SU-DHL-6 (cell line): ENCODE data around the gene FTL.

Experiments
- H2AFZ ChIP-seq: fragments of 200-600 bp; sonication (generic); 2 replicates; pipeline ENCODE4 v1.6.1; 2014; ENCODE audit warnings: low read depth, mild to moderate bottlenecking, moderate library complexity, mixed read lengths, antibody characterized with exemption, low read length; ENCODE audit not compliant: severe bottlenecking
- H3F3A ChIP-seq: fragments of 200-600 bp; shearing (Covaris generic); 2 replicates; pipeline ENCODE4 v1.6.0; 2016; ENCODE audit warnings: antibody characterized with exemption, mild to moderate bottlenecking; ENCODE audit not compliant: insufficient read depth
- H3K27ac ChIP-seq: fragments of 200-600 bp; sonication (generic); 2 replicates; pipeline ENCODE4 v1.5.1; 2016; ENCODE audit warnings: low read depth, mild to moderate bottlenecking, low read length, moderate library complexity, mixed read lengths
- H3K27me3 ChIP-seq: fragments of 200-600 bp; sonication (generic), shearing (Covaris generic); 2 replicates; pipeline ENCODE4 v1.6.0; 2014; ENCODE audit warnings: mild to moderate bottlenecking, low read length
- H3K36me3 ChIP-seq: fragments of 200-600 bp; sonication (generic); 2 replicates; pipeline ENCODE4 v1.6.1; 2014; ENCODE audit warnings: mild to moderate bottlenecking, low read length, mixed read lengths
- H3K4me2 ChIP-seq: fragments of 300-600, 200-600 bp; shearing (Covaris generic), sonication (generic); 2 replicates; pipeline ENCODE4 v1.6.0; 2014; ENCODE audit warnings: low read length, low read depth, mild to moderate bottlenecking; ENCODE audit not compliant: poor library complexity, severe bottlenecking
- H3K4me3 ChIP-seq: fragments of 200-600 bp; sonication (generic); 2 replicates; pipeline ENCODE4 v1.5.1; 2014; ENCODE audit warnings: antibody characterized with exemption, low read length, mild to moderate bottlenecking, mixed read lengths; ENCODE audit not compliant: insufficient read depth, poor library complexity, severe bottlenecking
- H3K79me2 ChIP-seq: fragments of 200-600 bp; sonication (generic); 2 replicates; pipeline ENCODE4 v1.6.1; 2014; ENCODE audit warnings: mild to moderate bottlenecking, low read length, moderate library complexity; ENCODE audit not compliant: insufficient read depth
- H3K9ac ChIP-seq: fragments of 200-600 bp; sonication (generic); 2 replicates; pipeline ENCODE4 v1.7.0; 2014; ENCODE audit warnings: mild to moderate bottlenecking, low read length
- H3K9me2 ChIP-seq: fragments of 200-600 bp; sonication (generic); replicated peaks from 2 replicates; pipeline ENCODE4 v1.6.1; 2014; ENCODE audit warnings: low read length; ENCODE audit not compliant: insufficient read depth
- H3K9me3 ChIP-seq: fragments of 200-600 bp; sonication (generic); 2 replicates; pipeline ENCODE4 v1.6.1; 2014; ENCODE audit warnings: low read length, mixed read lengths; ENCODE audit not compliant: insufficient read depth
- H4K20me1 ChIP-seq: fragments of 200-600 bp; sonication (generic); 2 replicates; pipeline ENCODE4 v1.6.1; 2014; ENCODE audit warnings: low read depth, mild to moderate bottlenecking, antibody characterized with exemption, low read length, moderate library complexity, mixed read lengths
- EZH2phosphoT487 ChIP-seq: fragments of 200-600 bp; sonication (generic), shearing (Covaris generic); conservative IDR thresholded peaks from 2 replicates; pipeline ENCODE4 v1.6.1; 2018; ENCODE audit warnings: mild to moderate bottlenecking, antibody characterized with exemption, low read length, moderate library complexity, mixed read lengths
- TF ChIP-seq, protein P1 (sequence below): fragments of 200-600 bp; sonication (generic); IDR thresholded peaks from one replicate; pipeline ENCODE4 v1.5.1; 2017; ENCODE audit warnings: antibody characterized with exemption, mild to moderate bottlenecking, low read length, moderate library complexity; ENCODE audit not compliant: insufficient read depth, poor library complexity, severe bottlenecking

FTL gene

DNA sequence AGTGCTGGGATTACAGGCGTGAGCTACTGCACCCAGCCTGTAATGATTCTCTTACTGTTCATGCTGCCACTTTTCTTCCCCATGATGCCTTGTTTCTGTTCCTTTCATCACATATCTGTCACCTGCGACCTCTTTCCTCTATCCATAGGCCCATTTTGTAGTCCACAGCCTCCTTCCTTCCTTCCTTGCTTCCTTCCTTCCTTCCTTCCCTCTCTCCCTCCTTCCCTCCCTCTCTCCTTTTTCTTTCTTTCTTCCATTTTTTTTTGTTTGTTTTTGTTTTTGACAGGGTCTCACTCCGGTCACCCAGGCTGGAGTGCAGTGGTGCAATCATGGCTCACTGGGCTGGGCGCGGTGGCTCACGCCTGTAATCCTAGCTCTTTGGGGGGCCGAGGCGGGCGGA, 23.8 kb downstream of the FTL start:
- Histone ChIP-seq H3K9me3 (no peaks in the 10 kb centered on the region), H3K27ac (no peak overlapping the region), H3K4me3 (no peak overlapping the region), H3K9ac (no peak overlapping the region), H3K4me2 (no peak overlapping the region), H3K36me3 (no peaks in the 10 kb centered on the region), H3K79me2 (peaks cover 15% of the 10 kb centered on the region), H4K20me1 (no peaks in the 10 kb centered on the region), H3F3A (no peaks in the 10 kb centered on the region), H3K9me2 (no peaks in the 10 kb centered on the region), H3K27me3 (no peaks in the 10 kb centered on the region), H2AFZ (no peak overlapping the region)
- no peak for TF ChIP-seq EZH2phosphoT487
- TF ChIP-seq, protein P1, sequence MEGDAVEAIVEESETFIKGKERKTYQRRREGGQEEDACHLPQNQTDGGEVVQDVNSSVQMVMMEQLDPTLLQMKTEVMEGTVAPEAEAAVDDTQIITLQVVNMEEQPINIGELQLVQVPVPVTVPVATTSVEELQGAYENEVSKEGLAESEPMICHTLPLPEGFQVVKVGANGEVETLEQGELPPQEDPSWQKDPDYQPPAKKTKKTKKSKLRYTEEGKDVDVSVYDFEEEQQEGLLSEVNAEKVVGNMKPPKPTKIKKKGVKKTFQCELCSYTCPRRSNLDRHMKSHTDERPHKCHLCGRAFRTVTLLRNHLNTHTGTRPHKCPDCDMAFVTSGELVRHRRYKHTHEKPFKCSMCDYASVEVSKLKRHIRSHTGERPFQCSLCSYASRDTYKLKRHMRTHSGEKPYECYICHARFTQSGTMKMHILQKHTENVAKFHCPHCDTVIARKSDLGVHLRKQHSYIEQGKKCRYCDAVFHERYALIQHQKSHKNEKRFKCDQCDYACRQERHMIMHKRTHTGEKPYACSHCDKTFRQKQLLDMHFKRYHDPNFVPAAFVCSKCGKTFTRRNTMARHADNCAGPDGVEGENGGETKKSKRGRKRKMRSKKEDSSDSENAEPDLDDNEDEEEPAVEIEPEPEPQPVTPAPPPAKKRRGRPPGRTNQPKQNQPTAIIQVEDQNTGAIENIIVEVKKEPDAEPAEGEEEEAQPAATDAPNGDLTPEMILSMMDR: no peak

DNA sequence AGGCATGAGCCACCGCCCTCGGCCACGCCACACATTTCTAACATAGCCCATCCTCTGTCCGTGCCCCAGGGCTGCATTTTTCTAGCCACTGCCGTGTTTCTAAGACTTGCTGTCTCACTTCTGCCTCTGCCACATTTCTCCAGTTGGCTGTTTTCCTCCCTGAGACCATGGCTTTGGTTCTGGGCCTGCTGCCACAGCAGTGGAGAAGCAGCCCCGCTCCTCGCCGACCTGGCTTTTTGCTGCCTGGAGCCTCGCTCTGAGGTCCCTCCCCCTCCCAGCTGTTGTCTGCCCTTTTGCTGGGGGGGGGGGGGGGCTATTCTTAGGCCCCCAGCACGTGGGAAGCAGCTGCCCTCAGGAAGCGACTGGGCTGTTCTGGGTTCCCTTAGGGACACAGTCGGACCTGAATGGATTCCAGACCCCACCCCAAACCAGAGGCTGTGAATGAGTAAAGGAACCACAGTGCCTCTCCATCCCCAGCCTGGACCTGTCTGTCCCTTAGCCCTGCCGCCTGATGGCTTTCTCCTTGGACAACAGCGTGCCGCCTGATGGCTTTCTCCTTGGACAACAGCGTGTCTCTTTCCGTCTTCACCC, 24.7 kb downstream of the FTL start:
- Histone ChIP-seq H3K27ac (no peak overlapping the region), H3K9me2 (no peaks in the 10 kb centered on the region), H3K4me2 (no peak overlapping the region), H3K9me3 (no peaks in the 10 kb centered on the region), H3K36me3 (no peaks in the 10 kb centered on the region), H3F3A (no peaks in the 10 kb centered on the region), H4K20me1 (no peaks in the 10 kb centered on the region), H3K27me3 (no peaks in the 10 kb centered on the region), H2AFZ (no peak overlapping the region), H3K79me2 (peaks cover 24% of the 10 kb centered on the region), H3K4me3 (no peak overlapping the region), H3K9ac (no peak overlapping the region)
- no peak for TF ChIP-seq EZH2phosphoT487
- TF ChIP-seq, protein P1: no peak

DNA sequence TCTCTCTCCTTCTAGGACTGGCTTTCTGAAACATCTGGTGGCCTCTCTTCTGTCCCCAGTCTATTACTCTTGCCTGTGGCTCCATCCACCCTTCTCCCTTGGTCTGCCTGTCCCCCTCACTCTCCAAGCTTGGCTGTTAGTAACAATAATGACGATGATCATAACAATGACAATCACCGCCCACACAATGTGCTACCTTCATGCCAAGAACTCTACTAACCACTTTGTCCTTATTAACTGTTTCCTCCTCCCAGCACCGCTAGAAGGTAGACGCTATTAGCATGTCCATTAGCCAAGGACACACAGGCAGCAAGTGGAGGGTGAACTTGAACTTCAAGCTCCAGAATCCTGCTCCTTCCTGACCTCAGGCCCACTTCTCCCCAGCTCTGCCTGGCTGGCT, 25.3 kb downstream of the FTL start:
- H3K36me3 ChIP-seq: no peaks in the 10 kb centered on the region
- H3F3A ChIP-seq: no peaks in the 10 kb centered on the region
- H3K79me2 ChIP-seq: peaks cover 30% of the 10 kb centered on the region
- H4K20me1 ChIP-seq: no peaks in the 10 kb centered on the region
- TF ChIP-seq, protein P1: no peak
- TF ChIP-seq EZH2phosphoT487: no peak
- no peak overlapping the region for H3K4me2 ChIP-seq
- no peak overlapping the region for H3K9ac ChIP-seq
- H3K9me2 ChIP-seq: no peaks in the 10 kb centered on the region
- H3K9me3 ChIP-seq: no peaks in the 10 kb centered on the region
- no peak overlapping the region for H3K27ac ChIP-seq
- H3K4me3 ChIP-seq: no peak overlapping the region
- H2AFZ ChIP-seq: no peak overlapping the region
- H3K27me3 ChIP-seq: no peaks in the 10 kb centered on the region
